GM18873 (cell line): ENCODE data around the gene ROR2.

Experiments used
- ATAC-seq: cut with Tn5 transposase; IDR thresholded peaks from one replicate; pipeline ENCODE4 v1.9.1; 2021; ENCODE audit warnings: mild to moderate bottlenecking, moderate library complexity, moderate number of reproducible peaks; ENCODE audit not compliant: unreplicated experiment, low FRiP score

ROR2 gene

DNA sequence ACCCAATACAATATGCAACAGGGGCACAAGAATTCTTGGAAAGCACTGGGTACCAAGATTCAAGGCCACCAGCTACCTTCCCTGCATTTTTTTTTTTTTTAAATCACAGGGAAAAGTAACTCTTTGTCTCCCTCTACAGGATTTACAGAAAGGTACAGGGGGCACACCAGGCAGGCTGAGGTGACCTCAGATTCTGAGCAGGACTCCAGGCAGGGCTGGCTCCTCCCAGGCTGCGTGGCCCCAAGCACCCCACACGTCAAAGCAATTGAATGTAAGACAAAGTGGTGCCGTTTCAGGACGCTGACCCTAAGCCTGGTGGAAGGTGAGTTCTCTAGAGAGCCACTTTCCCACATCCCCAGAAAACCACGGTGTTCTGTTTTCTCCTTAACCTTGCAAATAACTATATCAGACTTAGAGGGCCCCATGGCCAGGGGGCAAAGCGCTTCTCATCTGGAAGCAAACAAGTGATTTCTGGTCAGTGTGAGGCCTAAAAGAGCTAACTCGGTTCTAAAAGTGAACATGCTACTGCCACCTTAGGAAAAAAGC is 222.6 kb downstream of the ROR2 start:
- ATAC-seq, result no peak

DNA sequence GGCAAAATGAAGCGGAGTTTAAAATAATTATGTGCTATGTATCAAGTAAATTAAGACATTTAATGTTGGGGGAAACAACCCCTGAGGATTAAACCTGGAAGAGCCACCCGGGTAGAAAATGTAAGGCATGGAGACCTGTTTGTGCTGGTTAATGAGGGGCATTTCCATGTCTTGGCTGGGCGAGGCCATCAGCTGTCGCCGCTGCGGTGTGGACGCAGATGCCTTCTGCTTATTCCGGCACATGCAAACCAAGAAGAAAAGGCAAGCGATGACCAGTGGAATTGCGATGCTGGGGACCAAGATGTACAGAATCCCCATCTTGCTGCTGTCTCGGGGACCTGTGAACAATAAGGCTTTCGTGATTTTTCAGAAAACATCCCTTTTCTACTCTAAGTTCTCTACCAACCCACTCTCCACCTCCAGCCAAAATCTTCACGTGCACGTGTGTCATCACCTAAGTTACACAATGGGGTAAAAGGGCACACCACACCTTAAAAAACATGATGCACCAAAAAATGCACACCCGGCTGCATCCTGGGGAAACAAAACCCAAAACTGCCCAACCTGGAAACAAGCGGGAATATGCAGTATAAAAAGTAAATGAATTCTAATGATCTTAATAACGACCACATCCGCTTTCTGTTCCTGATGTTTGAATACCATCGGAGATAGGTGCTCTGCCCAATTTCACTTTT is 223.5 kb downstream of the ROR2 start:
- ATAC-seq, result no peak

DNA sequence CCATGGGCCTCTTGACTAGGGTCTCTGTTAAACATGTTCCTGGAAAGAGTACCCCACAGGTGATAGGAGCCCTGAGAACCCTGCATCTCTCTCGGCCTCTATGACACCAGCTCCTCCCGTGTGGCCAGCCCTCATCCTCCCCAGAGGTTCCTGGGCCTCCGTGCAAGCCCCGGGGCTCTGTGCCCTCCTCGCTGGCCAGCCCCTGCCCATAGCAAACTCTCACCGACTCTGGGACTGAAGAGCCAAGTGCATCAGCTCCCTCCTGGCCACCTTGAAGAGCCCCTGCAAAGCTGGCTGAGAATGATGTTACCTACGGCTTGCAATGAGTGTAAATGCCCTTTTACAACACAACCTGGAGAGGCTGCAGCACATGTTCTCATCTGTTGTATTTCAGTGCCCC is 224.4 kb downstream of the ROR2 start:
- no peak for ATAC-seq

DNA sequence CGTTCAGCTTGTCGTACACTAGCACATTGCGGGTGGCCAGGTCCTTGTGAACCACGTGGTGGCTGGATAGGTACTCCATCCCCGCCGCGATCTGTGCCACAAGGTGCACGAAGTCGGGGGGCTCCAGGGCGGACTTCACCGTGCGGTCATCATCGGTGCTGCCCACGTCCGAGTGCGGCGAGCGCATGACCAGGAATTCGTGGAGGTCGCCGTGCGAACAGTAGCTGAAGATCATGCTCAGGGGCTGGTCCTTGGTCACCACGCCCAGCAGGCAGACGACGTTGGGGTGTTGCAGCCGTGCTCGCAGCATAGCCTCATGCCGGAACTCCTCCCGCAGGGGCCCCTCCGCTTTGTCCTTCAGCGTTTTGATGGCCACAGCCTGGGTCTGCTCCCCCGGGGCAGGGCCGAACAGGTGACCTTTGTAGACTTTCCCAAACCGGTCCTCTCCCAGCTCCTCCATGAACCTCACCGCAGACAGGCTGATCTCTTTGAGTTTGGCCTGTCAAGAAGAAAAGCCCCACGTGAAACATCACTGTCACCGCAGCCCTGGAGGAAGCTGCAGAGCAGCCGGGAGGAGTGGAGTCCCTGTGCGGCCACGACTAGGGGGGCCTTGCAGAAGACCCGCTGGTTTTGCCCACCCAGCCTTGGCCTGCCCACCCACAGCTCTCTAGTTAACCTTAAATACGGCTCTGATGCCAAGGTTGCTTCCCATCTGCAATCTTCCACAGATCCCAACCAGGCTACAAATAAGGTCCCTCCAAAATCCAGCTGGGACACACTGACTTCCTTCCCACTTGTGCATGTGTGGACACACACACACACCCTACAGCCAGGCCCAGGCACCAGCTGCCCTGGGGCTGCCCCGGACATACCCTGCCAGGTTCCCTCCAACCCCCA is 225.2 kb downstream of the ROR2 start:
- no peak for ATAC-seq

DNA sequence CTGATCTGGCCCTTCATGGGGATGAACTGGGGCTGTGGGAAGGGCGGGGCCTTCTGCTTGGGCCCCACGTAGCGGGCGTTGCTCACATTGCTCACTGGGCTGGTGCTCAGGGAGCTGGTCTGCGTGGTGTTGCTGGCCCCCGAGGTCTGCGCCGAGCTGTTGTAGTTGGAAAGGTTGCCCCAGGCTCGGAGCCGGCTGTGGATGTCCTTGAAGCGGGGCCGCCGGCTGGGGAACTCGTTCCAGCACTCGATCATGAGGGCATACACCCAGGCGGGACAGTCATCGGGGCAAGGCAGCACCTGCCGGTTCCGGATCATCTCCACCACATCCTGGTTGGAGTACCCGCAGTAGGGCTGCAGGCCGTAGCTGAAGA is 226.0 kb downstream of the ROR2 start:
- no peak for ATAC-seq

DNA sequence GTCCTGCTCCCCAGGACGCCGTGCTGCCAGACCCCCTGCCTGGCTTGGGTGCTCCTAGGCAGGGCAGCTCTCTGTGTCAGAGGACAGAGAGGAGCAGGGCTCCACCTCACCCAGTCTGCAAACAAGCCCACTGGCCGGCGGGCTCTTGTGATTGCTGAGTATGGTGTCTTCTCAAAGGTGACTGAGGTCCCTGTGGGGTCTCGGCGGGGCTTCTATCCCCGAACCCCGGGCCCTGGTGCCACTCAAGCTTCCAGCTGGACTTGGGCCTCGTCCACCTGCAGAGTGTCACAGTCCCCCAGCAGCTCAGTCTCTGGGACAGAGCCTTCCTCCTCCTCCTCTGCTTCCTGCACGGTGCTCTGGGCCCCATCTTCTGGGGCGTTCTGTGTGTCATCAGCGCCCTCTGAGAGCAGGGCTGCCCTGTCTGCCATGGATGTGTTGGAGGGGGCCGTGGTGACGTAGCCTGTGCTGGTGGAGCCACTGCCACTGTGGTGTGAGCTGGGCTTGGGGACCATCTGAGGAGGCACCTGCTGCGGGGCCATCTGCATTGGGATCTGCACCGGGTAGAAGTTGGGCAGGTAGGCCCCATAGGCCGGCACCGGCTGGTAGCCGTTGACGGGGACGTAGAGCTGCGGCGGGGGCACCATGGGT is 226.5 kb downstream of the ROR2 start:
- ATAC-seq, result no peak

DNA sequence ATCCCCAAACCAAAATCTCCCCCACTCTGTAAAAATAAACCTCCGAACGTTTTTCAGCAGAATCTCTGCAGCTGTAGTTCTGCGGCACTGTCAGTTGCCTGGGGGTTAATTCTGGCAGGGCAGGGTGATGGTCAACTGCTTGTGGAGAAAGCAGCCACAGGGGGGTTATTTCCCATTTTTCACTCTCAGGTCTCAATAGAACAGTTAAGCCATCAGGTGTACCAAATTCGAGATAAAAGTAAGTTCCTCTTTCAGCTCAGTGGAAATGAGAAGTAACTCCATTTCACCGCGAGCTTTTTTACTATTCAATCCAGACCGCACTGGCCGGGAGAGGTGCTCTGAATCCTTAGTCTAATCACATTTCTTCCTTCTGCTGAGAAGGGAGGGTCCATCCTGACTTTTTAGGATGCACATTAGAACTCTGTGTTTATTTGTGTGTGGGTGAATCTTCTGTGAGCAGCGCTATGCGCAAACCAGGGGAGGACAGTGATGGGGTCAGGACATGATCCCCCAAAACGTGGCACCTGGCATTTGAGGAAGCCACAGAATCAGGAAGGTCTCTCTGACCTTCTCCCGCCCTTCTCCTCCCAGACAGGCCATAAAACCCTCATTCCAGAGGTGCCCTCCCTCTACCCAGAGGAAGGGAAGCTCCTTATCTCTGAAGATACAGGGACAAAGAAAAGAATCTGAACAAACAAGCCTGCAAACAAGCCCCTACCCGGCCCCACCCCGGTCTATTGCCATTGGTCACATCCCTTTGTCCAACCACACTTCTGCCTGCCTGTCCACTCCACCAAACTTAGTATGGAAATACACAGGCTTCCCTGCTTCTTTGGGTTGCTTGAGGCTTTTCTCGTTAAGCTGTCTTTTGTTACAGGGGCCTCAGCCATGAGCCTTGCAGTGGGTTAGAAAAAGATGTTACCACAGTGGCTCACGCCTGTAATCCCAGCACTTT is 229.0 kb downstream of the ROR2 start:
- ATAC-seq, result no peak

DNA sequence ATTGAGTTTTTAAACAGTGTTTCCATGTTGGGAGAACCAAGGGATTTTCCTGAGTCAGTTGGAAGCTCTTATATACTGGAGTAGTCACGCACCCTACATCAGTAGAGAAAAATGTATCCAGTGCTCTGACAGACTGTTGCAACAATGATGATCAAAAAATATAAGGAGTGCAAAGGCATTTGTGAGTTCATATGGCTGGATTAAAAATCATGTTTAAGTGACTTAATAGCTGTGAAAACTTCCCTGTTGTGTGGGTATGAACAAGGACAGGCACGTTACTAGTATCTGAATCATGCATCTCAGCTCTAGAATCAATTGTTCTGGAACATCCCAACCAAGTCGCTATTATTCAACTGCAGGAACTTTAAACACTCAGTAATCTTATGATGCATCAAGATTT is 229.7 kb downstream of the ROR2 start:
- no peak for ATAC-seq

DNA sequence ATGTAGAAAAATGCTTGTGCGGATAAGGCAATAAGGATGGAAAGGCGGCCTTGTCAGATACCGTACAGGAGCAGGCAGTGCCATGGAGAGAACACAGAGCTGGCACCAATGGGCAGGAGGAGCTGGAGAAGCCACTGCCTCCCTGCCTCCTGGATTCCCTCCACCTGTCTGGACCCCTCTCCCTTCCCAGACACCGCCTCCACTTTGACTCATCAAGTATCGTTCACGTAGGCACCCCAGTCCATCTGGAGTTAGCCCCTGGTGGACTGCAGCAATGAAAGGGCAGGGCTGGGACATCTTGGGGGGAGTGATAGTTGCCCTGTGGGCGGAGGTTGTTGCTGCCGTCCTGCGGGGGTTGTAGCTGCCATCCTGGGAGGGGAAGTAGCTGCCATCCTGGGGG is 232.0 kb downstream of the ROR2 start:
- no peak for ATAC-seq

DNA sequence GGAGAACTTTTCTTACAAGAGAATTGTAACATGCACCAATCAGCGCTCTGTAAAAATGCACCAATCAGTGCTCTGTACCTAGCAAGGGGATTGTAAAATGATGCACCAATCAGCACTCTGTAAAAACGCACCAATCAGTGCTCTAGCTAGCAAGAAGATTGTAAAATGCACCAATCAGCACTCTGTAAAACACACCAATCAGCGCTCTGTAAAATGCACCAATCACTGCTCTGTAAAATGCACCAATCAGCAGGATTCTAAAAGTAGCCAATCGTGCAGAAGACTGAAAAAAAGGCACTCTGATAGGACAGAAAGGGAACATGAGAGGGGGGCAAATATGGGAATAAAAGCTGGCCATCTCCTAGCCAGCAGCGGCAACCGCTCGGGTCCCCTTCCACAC is 233.2 kb downstream of the ROR2 start:
- ATAC-seq, result no peak

DNA sequence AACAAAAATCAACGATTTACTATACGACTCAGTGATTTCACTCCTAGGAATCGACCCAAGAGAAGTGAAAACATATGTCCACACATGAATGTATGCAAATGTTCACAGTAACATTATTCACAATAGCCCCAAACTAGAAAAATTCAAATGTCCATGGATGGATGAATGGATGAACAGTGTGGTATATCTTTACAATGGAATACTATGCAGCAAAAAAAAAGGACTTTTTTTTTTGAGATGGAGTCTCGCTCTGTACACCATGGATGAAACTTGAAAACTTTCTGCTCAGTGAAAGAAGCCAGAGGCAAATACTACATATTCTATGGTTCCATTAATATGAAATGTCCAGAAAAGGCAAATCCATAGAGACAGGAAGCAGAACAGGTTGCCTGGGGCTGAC is 233.8 kb downstream of the ROR2 start:
- ATAC-seq, result no peak

DNA sequence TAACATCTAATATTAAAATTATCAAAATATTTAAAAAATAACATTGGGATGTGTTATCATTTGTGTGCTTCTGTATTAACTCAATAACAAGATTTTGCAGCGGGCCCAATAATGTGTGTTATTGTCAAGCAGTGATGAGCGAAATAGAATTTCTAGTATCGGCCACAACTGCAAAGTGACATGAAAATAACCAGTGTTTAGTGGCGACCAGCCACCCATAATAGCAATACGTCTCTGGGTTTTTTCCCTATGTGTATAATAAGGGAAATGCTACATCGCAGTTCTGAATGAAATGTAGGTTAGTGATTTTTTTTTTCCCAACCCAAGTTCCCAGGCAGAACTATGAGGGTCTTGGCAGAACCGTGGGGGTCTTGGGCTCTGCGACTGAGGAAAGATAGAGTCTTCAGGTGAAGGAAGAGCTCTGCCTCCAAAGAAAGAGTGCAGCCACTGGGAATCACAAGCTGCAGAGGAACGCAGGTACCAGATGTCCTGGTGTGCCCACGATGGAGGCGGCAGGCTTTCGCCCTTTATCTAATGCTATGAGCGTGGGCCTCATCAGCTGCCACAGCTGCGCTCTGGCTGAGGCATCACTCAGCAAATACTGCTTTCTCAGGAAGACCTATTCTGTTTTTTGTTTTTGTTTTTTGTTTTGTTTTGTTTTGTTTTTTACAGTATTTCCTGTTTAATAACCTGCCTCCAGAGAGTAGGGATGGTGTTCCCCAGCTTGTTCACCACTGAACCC is 235.0 kb downstream of the ROR2 start:
- no peak for ATAC-seq

DNA sequence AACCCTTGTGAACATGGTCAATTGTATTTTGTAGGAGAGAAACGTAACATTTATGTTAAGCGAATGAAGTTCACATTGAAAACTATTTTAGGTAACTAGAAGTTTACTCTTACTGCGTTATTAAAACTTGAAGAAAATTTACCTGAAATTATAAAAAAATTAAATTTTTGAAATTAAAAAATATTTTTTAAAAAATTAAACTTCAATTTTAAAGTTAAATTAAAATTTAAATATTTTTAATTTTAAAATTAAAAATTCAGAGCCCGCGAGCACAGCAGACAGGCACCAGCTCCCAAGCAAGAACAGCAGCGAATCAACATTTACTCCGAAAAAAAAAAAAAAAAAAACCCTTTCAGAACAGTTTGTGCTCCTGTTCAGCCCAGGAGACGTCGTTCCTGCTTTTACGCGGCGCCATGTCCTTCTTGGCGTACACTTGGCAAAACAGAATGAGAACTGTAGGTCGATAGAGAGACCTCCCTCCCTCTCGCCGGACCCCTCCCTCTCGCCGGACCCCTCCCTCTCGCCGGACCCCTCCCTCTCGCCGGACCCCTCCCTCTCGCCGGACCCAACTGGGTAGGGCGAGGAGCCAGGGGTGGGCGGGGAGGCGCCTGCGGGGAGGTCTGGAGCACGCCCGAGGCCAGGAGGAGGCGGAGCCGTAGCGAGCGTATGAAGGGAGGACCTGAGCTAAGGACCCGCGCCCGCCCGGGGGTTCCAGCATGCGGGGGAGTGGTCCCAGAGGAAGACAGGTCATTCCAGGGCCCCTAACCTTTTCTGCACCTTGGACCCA is 235.8 kb downstream of the ROR2 start:
- ATAC-seq, result no peak

DNA sequence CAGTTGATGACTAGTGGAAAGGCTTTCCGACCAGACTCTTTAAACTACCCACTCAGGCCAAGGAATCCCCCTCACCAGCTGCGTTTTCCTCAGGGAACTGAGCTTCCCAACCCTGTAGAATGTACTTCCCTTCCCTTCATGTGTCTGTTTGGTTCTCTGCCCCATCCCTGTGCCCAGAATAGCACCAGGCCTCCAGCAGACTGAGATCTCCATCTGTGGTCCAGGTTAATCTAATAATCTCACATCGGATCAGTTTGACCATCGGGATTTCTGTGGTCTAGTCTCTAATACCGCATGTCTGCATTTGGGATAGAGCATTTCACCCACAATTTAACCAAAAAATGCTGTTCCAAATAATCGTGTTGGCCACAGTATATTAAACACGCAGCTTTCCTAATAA is 237.2 kb downstream of the ROR2 start:
- ATAC-seq, result no peak

DNA sequence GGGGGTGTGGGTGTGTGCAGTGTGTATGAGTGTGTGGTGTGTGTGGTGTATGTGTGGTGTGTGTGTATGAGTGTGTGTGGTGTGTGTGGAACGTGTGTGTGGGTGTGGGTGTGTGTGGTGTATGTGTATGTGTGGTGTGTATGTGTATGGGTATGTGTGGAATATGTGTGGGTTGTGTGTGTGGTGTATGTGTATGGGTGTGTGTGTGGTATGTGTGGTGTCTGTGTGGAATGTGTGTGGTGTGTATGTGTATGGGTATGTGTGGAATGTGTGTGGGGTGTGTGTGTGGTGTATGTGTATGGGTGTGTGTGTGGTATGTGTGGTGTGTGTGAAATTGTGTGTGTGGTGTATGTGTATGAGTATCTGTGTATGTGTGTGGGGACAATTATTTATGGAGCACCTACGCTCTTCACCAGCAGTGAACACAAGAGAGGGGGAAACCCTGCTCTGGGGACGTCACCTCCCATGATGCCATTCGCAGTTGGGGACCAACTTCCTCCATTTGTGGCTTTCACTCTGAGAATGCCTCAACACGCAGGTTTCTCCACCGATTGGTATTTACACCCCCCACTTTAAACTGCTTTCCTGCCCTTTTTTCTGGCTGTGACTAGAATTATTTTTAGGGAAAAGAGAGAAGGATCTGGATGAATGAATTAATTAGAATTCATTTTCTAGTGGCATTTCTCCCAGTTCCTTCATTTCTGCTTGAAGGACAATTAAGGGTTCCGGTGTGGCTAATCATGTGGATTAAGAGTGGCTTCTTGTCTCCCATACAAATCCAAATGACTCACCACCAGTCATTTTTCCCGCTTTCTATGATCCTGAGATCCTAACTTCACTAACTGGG is 238.1 kb downstream of the ROR2 start:
- peak; percentile 85 for ATAC-seq

DNA sequence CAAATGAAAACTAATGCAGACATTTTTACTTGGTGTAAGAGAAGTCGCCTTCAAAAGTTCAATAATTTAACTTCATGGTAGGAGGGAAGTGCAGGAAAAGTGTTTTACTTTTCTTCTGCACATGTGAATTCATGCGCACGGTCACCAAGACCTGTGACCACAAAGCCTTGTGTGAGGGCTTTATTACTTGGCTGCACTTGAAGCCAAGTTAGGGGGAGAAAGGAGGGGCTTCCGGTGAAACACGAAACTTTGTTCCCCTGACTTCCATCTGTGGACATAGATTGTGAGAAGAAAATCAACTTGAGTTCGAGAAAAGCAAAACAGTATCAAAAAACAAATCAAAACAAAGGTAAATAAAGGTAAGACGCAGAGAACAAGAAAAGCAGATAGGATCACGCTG is 239.9 kb downstream of the ROR2 start:
- ATAC-seq, result no peak

DNA sequence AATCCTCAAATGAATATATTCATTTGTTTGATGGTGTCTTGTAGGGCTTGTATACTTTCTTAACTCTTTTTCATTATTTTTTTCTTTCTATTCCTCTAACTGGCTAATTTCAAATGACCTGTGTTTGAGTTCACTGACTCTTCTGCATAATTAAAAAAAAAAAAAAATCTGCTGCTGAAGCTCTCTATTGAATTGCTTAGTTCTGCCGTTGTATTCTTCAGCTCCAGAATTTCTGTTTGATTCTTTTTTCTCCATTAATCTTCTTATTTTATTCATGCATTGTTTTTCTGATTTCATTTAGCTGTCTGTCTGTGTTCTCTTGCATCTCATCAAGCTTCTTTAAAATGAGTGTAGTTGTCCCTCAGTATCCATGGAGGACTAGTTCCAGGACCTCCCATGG is 244.6 kb downstream of the ROR2 start:
- ATAC-seq, result no peak

DNA sequence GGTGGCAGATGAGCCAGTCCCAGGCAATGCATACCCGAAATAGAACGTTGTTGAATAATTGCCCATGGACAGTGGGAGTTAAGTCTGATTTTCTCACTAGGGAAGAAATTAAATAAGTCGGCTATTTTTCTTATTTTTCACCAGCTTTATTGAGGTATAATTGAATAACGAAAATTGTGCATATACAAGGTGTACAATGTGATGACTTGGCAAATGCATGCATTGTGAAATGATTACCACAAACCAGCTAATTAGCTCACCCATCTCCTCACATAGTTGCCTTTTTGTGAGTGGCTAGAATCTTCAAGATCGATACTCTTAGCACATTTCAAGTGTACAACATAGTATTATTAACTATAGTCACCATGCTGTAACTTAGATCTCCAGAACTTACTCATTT is 249.6 kb downstream of the ROR2 start:
- ATAC-seq, result no peak
